Measurements from ENCODE around the gene PARD3.

DNA sequence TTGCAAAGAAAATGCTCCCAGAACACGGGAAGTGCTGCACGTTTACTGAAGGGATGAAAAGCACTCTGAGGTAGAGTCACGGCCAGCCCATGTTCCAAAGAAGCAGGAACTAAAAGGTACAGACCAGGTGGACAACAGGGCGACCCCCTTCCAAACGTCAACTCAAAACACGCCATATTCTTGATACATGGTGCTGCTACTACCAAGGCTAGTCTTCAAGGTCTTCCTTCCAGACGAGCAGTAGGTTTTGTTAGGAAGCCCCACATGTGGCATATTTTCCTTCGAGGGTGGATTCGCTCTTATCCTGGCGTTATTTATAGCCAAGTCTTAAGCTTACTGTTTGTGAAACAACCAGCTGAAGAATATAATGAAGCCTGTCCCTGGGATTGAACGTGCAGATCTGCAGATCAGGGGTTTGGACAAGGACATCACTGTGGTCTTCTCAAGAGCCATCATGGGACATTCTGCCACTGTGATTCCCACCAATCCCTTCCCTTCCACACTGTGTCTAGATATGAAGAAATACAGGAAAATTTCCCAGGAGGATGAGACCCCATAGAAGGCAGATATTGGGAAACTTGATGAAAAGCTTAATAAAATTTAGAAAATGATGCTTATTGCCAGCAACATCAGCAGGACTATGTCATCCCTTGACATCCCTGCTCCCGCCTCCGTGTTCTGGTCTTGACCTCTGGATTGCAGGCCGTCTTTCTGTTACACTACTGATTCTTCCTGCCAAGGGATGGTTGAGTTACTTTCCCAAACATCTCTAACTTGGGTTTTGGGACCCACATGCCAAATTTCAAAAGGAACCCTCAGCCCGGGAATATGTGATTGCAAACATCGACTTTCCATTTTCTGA lies 734.4 kb downstream of the PARD3 start:
- TF ChIP-seq, protein P1, sequence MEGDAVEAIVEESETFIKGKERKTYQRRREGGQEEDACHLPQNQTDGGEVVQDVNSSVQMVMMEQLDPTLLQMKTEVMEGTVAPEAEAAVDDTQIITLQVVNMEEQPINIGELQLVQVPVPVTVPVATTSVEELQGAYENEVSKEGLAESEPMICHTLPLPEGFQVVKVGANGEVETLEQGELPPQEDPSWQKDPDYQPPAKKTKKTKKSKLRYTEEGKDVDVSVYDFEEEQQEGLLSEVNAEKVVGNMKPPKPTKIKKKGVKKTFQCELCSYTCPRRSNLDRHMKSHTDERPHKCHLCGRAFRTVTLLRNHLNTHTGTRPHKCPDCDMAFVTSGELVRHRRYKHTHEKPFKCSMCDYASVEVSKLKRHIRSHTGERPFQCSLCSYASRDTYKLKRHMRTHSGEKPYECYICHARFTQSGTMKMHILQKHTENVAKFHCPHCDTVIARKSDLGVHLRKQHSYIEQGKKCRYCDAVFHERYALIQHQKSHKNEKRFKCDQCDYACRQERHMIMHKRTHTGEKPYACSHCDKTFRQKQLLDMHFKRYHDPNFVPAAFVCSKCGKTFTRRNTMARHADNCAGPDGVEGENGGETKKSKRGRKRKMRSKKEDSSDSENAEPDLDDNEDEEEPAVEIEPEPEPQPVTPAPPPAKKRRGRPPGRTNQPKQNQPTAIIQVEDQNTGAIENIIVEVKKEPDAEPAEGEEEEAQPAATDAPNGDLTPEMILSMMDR (IDR thresholded peaks at IDR 0.05): no peak
- TF ChIP-seq POLR2A (IDR thresholded peaks at IDR 0.05): no peak
